HG03045 (cell line): Measurements from ENCODE around the gene PTTG1IP.

Source experiments
- ATAC-seq: cut with Tn5 transposase; IDR thresholded peaks from one replicate; pipeline ENCODE4 v1.9.1; 2021; ENCODE audit warnings: mild to moderate bottlenecking, moderate library complexity; ENCODE audit not compliant: unreplicated experiment

Gene PTTG1IP

DNA sequence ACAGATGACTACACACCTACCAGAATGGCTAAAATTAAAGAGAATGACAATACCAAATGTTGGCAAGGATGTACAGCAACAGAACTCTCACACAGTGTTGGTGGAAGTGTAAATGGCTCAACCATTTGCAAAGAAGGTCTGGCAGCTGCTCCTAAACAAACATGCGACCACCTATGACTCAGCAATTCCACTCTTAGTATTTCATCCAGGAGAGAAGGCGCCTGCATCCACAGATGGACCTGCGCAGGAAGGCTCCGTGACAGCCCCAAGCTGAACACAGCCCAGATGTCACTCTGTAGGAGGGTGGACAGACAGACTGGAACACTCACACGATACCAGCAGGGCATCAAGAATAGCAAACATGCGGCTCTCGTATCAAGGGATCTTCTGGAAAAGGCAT, 6.7 kb downstream of the PTTG1IP start:
- no peak for ATAC-seq

DNA sequence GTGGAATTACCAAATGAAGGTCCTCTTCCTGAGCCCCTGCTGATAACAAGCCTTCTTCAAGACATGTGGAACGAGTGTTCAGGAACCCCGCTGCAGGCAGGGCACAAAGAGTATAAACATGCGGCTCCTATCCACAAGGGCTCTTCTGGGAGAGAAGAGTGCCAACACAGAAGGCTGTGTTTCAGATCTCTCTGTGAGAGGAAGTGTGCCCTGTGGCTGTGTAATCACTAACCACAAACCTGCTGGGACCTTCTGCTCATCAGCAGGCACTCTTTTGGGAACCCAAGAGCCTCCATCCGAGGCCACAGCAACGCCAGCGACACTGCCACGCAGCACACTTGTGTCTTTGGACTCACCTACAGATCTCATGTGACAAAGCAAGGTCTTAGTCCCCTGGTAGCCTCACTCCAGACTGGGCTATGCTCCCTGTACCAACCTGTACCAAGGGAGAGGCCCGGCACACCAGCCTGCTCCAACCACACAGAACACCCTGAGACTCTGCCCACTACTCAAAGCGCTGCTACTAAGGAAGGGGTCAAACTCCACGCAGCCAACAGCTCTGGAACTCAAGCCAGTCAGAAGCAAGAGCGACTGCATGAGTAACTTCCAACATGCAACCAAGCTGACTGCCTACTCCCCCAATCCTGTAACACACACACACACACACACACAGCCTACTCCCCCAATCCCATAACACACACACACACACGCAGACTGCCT, 7.8 kb downstream of the PTTG1IP start:
- no peak for ATAC-seq

DNA sequence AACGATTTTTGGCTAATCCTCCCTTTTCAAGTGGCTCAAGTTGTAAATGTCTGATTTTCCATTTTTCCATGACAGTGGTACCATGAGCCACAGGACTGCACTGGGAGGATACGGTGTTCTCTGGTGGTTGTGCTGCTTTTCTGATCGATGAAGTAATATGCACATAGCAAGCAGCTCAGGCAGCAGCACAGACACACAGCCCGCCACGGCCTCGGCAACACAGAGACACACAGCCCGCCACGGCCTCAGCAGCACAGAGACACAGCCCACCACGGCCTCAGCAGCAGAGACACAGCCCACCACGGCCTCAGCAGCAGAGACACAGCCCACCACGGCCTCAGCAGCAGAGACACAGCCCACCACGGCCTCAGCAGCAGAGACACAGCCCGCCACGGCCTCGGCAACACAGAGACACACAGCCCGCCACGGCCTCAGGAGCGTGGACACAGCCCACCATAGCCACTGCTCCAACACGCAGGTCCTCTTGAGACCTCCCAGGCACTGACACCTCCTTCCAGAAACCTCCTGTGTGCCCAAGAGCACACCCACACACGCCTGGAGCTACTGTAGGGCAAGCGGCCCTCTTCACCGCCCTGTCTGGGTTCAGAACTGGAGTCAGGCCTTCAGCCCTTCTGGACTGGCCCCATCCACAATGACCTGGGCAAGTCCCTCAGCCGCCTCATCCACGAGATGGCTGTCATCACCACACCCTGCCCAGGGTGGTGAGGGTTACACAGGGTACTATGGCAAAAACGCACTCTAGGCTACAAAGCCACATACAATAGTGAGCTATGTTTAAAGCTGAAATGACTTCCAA, 10.4 kb downstream of the PTTG1IP start:
- ATAC-seq: no peak

DNA sequence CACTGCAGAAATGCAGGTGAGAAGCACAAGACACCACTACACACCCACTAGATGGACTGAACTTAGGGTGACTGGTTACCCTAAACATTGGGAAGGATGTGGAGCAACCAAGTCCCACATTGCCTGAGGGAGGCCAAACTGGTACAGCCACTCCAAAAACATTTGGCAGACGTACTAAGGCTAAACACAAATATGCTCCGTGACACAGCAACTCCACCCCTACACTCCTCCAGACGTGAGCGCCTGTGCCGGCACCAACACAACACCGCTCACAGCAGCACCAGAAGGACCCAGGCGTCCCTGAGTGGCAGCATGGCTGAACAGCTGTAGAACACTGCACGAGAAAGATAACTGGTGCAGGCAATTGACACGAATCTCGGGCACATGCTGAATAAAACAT, 14.7 kb downstream of the PTTG1IP start:
- ATAC-seq: no peak

DNA sequence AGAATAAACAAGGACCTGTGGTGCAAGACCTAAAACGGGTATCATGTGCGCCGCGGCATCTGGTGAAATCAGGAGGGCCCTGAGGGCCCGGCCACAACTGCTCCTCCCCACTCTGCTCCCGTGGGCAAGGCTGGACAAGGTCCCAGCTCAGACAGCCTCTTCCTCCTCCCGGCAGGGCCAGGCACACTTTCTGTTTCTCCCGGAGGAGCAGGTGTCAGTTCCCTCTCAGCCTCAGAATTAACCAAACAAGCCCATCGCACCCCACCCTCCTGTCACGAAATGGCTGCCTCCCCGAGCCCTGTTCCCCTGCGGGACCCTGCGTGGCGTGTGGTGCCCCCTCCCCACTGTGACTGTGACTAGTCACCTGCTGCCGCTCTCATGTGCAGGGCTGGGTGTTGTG, 15.2 kb downstream of the PTTG1IP start:
- ATAC-seq: no peak

DNA sequence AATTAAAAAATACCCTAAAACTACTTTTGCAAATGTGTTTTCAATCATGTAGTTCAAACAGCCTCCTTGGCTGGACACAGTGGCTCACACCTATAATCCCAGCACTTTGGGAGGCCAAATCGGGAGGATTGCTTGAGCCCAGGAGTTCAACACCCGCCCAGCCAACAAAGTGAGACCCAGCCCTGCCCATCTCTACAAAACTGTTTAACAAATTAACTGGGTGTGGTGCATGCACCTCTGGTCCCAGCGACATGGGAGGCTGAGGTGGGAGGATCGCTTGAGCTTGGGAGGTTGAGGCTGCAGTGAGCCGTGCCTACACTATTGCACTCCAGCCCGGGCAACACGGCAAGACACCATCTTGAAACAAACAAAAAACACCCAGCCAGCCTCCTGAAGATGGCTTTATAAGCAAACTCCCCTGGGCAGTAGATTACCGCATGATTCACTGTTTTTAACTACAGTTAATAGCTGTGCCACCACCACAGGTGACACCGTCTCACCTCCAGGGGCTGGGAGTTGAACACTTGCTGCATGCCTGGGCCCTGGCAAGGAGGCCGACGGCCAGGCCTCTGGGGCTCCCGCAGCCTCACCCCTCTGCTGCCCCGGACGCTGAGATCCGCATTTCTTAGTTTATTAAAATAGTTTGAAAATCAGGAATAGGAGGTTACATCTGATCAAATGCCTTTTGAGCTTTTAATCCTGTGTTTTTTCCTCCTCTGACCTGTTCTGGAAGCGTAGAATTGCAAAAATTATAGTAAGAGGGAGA, 16.2 kb downstream of the PTTG1IP start:
- ATAC-seq: no peak

DNA sequence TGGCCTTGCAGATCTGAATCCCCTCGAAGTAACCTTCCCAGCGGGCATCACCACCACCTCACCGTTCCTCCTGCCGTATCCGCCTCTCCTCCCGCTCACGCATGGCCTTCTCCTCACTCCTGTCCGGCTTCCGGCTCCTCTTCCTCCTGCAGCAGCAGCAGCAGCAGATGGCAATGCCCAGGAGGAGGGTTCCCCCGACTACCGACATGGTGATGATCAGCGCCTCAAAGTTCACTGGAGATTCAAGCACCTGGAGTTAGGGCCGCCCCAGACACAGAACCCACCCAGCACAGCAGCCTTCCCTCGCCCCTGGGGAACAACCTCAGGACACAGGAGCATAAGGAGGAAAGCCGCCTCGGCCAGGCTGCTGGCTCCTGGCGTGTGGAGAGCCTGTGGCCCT, 17.4 kb downstream of the PTTG1IP start:
- no peak for ATAC-seq

DNA sequence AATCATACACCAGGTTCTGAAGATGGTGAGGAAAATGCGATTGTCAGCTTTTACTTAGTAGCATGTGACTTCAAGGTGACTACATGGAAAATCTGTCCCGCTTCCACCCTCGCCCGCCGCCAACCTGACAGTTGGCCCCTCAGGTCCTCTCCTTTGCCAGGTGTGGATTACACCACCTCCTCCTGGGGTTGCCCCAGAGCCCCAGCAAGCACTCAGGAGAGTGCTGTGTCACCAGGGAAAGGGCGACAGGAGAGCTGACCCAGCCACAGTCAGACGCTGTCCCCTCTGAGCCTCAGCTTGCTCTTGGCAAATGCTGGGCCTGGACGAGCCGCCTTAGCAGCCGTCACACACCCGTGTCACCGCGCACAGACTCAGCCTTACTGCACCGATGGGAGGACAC, 17.9 kb downstream of the PTTG1IP start:
- no peak for ATAC-seq

DNA sequence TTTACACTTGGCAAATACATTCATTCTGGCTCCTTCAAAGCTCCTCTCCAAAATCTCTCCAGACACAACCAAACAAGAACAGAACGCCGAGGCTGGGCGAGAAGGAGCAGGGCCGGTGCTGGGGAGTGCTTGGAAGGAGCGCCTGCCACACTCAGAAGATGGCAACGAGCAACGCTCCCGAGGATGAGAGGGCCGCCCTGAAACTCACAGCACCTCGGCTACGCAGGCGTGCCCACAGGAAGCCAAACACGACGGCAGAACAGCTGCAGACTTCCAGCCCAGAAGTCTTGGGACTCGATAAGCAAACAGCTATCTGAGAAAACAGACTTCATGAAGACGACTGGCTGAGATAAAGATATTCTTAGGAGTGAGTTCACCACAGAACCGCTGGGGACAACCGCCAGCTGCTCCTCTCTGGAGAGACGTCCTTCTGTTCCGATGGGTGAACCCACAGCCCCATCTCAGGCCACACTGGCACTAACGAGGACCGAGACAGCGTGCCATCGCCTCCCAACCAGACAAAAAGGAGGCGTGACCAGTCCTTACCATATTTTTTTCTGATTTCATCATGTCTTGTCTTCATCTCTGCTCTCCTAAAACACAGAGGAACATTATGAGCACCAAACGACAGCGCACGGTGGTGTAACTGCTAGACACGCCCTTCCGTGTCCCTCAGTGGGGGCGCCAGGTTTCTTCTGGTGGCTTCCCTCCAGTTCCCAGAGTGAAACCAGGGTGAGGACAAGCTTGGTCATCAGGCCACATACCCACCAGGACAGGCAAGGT, 18.6 kb downstream of the PTTG1IP start:
- ATAC-seq: no peak

DNA sequence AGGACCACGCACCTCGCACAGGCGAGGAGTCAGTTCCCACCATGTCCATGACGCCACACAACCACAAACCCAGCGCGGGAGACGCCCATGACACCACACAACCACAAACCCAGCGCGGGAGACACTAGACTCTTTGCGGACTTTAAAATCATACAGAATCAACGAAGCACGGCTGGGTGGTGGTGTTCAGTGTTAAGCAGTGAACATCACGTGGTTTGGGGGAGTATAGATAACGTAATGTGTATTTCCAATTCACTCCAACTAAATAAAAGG, 19.2 kb downstream of the PTTG1IP start:
- no peak for ATAC-seq

DNA sequence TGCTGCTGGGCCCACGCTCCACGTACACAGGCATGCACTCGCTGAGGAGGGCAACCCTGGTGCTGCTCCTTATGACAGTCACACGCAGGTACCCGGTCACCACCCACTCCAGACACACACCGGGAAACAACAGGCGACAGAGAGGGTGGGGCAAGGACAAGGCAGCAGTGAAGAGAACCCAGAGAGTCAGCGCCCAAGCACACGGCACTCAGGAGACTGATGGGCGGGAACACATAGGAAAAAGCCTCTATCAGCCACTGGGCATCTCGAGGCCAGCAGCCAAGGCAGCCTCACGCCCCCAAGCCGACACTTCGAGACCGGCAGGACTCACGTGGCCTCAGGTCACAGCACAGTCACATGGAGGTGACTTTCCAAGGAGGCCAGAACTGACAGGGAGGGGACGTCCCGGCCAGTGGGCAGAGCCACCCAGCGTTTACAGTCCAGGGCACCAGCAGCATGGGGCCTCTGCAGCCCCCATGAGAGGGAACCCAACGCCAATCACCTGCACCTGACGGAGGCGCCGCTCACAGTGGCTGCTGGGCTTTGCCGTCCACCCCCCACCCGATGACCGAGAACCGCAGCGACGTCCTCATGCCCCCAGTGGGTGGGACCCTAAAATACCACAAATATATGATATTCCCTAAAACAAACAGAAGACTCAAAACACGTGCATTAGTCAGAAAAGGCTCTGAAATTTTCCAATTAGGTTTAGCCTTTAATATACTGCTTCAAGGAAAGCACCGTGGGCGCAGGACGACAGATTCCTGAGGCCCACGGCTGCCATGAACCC, 19.7 kb downstream of the PTTG1IP start:
- ATAC-seq: no peak

DNA sequence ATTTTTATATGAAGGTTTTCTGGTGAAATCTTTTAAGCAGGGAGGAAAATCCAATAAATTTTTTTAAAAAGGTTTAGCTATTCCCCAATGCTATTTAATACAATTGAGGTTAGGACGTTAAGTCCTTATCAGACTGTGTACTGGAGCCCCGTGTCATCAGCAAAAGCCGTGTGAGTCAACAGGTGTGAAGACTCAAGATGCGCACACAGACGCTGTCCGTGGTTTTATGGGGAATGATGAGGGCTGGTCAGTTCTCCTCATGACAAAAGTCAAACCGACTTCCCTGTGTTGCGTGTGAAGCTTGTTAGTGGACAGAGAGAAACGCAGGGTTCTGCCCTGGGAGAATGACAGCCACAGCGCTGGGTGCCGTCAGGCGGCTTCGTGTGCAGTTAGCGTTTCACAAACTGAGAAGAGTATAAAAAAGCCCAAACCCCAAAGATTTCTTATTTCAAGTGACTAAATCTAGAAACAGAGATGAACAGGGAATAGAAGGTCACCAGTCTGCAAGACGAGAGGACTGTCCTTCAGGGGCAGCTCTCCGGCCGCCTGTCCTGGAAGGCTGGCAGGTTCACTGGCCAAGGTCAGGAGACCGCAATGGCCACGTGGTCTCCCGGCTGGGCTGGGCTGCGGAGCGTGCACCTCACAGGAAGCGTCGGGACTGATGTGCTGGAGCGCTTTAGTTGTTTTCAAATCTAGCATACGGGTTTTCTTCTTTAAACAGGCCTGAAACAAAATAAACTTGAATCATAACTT, 22.4 kb downstream of the PTTG1IP start:
- no peak for ATAC-seq

DNA sequence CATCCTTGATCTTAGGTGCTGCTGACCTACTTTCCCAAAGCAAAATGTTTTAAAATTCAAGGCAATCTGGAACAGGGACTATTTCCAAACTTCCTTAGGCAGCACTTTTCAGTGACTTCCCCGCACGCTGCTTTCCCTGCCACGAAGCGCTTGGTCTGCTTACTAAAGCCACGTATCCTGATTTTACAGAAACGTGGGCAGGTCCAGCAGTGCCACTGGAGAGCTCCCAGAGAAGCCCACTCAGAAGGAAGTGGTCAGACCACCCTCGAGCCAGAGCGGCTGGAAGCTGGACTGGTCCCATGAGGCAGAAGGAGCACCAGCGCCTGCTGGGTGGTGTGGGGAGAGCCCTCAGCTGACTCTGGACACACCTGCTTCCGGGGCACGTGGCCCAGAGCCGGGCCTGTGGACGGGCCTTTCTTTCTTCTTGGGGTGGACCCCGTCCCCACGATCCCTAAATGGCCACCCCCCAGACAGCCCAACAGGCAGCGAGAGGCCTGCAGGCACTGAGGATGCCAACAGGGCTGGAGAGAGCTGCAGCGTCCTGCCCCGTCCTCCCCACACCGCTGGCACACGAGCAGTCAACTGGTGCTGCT, 23.2 kb downstream of the PTTG1IP start:
- ATAC-seq: no peak

DNA sequence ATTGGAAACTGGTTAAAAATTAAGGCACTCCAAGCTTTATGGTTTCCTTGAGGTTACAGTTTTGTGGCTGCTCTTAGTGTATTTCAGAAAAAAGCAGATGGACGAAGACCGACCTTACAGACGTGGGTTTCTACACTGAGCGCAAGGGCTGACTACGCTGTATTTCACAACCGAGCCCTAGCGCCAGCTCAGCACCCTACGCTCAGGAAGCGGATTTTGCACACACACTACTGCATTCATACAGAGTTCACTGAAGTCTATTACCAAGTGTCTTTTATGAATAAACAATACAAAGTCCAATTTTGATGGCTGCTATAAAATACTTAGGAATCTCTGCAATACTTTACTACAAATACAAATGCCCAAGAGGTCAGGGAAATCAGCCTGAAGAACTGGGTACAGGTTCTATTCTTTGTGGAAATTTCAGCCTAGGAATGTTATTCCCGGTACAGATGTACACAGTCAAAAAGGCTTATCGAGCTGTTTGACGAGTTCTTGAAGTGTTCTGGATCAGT, 23.8 kb downstream of the PTTG1IP start:
- no peak for ATAC-seq

DNA sequence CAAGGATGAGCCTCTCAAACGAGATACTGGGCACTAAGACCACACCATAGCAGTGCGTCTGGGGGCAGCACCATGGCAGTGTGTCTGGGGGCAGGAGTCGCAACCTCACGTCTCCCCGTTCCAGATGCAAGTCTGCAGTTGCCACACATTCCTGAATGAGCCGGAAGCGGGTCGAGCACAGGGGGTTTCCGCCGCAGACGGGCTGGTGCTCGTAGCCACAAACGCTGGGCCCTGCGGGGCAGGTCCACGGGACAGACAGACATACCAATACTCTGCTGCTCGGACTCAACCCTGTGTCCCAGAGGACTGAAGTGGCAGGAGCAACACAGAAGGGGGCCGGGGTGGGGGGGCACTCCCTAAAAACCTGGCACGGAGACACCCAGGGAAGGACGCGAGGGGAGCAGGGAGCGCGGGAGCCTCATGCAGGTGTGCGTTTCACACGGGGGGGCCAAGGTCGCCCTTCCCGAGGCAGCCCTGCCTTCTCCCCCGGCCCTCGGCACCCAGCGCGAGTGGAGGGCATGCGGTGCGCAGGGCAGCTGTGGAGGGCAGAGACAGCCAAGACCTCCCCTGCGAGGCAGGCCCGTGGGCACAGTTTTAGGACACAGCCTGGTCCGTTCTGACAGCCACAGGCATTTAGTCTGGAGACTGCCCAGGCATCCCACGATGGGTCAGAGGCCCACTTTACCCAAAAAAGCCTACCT, 24.5 kb downstream of the PTTG1IP start:
- no peak for ATAC-seq

DNA sequence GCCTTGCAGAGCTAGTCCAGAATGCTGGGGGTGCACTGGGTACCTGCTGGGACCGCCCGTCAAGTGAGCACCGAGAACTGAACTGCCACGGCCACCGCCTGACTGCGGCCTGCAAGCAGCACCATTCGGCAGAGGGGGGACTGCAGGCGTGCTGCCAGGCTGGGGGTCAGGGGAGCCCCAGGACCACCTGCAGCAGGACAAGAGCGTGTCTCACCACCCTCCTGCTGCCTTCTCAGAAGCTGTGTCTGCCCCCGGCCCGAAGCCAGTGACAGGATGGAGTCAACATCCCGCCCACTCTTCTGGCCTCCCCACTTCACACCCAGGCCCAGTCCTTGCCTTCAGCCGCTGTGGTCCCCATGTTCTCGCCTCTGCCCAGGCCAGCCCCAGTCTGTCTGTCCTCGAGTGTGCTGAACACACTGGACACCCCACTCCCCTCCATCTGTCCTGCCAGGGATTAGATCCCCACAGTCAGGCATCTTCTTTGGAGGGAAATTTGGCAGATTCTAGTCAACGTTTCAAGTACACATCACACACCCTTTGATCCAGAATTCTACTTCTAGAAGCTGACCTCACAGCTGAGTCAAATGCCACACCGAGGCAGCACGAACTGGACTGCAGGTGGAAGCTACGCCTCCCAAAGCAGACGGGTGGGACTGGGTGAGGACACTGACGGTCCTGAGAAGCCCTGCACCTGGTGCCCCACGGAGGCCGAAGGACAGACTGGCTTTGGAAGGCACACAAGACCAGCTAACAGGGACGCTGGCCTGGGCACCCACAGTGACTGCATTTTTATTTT, 26.0 kb downstream of the PTTG1IP start:
- no peak for ATAC-seq

DNA sequence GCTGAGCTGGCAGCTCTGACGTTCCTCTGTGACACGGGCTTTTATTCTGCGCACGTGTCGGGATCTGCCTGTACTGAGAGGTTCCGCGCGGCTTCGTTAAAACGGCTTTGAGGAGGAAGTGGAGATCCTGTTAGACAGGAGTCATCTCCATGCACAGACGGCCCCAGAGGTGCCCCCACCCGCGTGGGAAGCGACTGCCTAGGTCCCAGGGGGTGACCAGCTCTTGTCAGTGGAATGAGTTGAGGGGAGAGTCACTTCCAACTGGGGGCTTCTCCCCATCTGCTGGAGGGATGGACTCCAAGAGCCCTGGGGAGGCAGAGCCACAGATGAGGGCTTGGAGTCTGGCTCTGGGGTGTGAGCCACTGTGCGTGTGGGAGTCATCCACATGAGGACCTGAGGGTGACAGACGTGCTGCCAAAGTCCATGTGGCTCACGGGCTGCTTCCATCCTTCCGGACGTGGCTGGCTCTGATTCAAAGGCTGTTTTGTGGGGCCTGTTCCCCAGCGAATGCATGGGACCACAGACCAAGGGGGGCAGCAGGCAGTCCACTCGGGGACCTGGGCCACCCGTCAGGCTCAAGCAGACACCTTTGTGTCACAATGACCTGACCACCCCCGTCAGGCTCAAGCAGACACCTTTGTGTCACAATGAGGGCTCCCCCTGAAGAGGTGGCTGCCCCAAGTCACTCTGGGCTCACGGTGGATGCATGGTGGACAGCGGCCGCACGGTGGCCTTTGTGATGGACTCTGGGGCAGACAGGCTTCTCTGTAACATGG, 26.8 kb downstream of the PTTG1IP start:
- ATAC-seq: no peak
